Stomach (tissue), 9 donors: ENCODE measurements around the gene TRIO. TPM values are rescaled to one million over a fixed set of nuclear protein-coding genes. Genes with fewer than 3 reads are reported as not detected.

Source experiments
- DNase-seq, 2 donors: peaks; one replicate each; pipeline versions ENCODE4 v3.0.0 to v3.0.0-alpha.2; 2013 to 2019
- H3K27ac ChIP-seq, 5 donors: fragments of 200-600 bp in 4 of 5; sonication (generic) in 4 of 5; one replicate each; pipeline ENCODE4 v1.5.1; 2013 to 2019; ENCODE audit warnings: mild to moderate bottlenecking in 1 of 5, moderate library complexity in 1 of 5
- H3K27me3 ChIP-seq, 3 donors: fragments of 200-600 bp; sonication (generic); one replicate each; pipeline ENCODE4 v1.5.1; 2017 to 2019; ENCODE audit warnings: mixed run types in 1 of 3
- H3K36me3 ChIP-seq, 4 donors: fragments of 200-600 bp; sonication (generic); 1 replicate in 3 of 4; 2 replicates in 1 of 4; pipeline ENCODE4 v1.5.1; 2016 to 2019
- H3K4me1 ChIP-seq, 4 donors: fragments of 200-600 bp; sonication (generic); one replicate each; pipeline ENCODE4 v1.5.1; 2016 to 2019
- H3K4me3 ChIP-seq, 4 donors: fragments of 200-600 bp; sonication (generic) in 3 of 4; one replicate each; pipeline ENCODE4 v1.5.1; 2016 to 2019; ENCODE audit warnings: mild to moderate bottlenecking in 1 of 4
- H3K9me3 ChIP-seq, 4 donors: fragments of 200-600 bp; sonication (generic); one replicate each; pipeline ENCODE4 v1.5.1; 2016 to 2019
- EP300 ChIP-seq: sonication (generic); formaldehyde crosslinking; IDR thresholded peaks from one replicate; pipeline ENCODE4 v1.6.1; 2017; ENCODE audit warnings: antibody characterized with exemption
- POLR2A ChIP-seq, 4 donors: fragments of 450-650 bp; IDR thresholded peaks; one replicate each; pipeline ENCODE4 v1.6.1; 2016; ENCODE audit warnings: antibody characterized with exemption in 4 of 4, control low read depth in 2 of 4, mild to moderate bottlenecking in 1 of 4, moderate library complexity in 1 of 4
- POLR2AphosphoS5 ChIP-seq, 3 donors: sonication (generic); formaldehyde crosslinking; IDR thresholded peaks; one replicate each; pipeline ENCODE4 v1.6.1; 2016; ENCODE audit warnings: antibody characterized with exemption in 3 of 3
- WGBS, 5 donors: extraction: QIAGEN DNeasy Blood & Tissue Kit in 3 of 5; methylation state at CpG; one replicate each; pipeline versions ENCODE4 v1.1.5 to v1.1.7; 2013 to 2018; 5-methylcytosine and 5-hydroxymethylcytosine counted together
- intact Hi-C: fragments of 100-400 bp; cut with DNase I; formaldehyde crosslinking; loops from one replicate; pipeline ENCODE4 v1.15.1; 2023; ENCODE audit warnings: low total_unique reads
- polyA plus RNA-seq, 3 donors: library from polyadenylated mRNA; stranded (reverse); fragments of 200-250 nt; gene quantifications; one replicate each; pipeline ENCODE4 v1.2.3, GENCODE V29; 2013
- total RNA-seq, 5 donors: library from RNA; depleted of rRNA; stranded (reverse); fragments of >200 nt; gene quantifications; one replicate each; pipeline versions ENCODE4 v1.1.0 to v1.2.3, GENCODE V29; 2014 to 2016
- TF ChIP-seq, protein P1 (sequence below), 7 experiments: fragments of 450-650 bp in 4 of 7; fragments of 200-600 bp in 3 of 7; sonication (generic) in 3 of 7; IDR thresholded peaks; one replicate each; pipeline ENCODE4 v1.5.1; 2016 to 2019; ENCODE audit warnings: antibody characterized with exemption in 7 of 7, control low read depth in 2 of 7, mild to moderate bottlenecking in 1 of 7
- donor health status: healthy with polysubstance abuse.
- donor health status: Bipolar disorder and iron deficiency.
- donor health status: healthy.

The TRIO gene
- total and polyA plus RNA-seq, 8 donors: 9.9 to 558 (median 127) TPM

DNA sequence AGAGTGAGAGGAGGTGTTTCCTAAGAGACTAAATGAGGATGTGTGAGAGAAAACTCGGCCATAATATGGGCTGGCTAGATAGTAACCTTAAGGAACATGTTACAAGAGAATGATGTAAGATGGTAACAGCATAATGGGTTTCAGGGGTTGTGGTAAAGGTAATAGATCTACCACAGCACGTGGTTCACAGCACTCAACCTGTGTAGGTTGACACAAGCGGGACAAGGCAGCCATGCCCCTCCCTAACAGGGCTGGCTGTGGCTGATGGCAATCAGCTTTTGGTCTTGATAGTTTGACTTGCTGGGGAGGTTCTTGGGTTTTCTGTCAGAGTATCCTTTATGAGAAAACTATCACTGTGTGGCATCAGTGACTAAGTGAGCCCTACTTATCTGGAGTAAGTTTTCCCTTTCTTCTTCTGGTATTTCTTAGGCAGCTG lies 138.6 kb downstream of the TRIO start:
- 55 to 69% (median 59%) methylated on average over 3 of the region's 3 CpGs for WGBS, 5 donors
- no peak for DNase-seq
- TF ChIP-seq POLR2A (IDR thresholded peaks at IDR 0.05): no peak
- TF ChIP-seq EP300: no peak
- TF ChIP-seq, protein P1, sequence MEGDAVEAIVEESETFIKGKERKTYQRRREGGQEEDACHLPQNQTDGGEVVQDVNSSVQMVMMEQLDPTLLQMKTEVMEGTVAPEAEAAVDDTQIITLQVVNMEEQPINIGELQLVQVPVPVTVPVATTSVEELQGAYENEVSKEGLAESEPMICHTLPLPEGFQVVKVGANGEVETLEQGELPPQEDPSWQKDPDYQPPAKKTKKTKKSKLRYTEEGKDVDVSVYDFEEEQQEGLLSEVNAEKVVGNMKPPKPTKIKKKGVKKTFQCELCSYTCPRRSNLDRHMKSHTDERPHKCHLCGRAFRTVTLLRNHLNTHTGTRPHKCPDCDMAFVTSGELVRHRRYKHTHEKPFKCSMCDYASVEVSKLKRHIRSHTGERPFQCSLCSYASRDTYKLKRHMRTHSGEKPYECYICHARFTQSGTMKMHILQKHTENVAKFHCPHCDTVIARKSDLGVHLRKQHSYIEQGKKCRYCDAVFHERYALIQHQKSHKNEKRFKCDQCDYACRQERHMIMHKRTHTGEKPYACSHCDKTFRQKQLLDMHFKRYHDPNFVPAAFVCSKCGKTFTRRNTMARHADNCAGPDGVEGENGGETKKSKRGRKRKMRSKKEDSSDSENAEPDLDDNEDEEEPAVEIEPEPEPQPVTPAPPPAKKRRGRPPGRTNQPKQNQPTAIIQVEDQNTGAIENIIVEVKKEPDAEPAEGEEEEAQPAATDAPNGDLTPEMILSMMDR (IDR thresholded peaks at IDR 0.05): no peak
- no peak for TF ChIP-seq POLR2AphosphoS5 (IDR thresholded peaks at IDR 0.05)
- intact Hi-C loops: no loop called here
- no peaks in the 10 kb centered on the region for H3K9me3 ChIP-seq
- H3K27me3 ChIP-seq: no peaks in the 10 kb centered on the region
- H3K27ac ChIP-seq: no peak overlapping the region
- H3K4me3 ChIP-seq: no peak overlapping the region
- peaks cover 0 to 26% (median 11%) of the 10 kb centered on the region in 4 donors for H3K36me3 ChIP-seq
- H3K4me1 ChIP-seq: peaks cover 0 to 48% (median 22%) of the 10 kb centered on the region in 4 donors

DNA sequence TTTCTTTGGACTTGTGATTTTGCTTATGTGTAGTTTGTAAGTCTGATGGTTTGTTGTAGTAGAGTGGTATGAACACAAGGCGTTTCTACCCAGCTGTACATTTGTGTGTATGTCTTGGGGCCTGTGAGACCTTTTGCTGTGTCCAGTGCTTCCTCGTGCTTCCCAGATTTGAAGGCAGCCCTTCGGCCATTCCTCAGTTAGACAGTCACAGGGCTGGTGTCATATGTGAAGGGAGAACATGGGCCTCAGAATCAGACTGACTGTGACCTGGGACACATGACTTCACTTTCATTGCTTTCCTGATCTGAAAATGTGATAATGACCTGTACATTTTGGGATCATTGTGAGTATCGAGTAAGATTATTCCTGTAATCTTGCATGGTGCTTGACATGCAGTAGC lies 140.0 kb downstream of the TRIO start:
- no peak overlapping the region for H3K4me3 ChIP-seq
- no peak overlapping the region for H3K27ac ChIP-seq
- H3K4me1 ChIP-seq: peaks cover 0 to 54% (median 22%) of the 10 kb centered on the region in 4 donors
- DNase-seq: no peak
- intact Hi-C loops: no loop called here
- H3K9me3 ChIP-seq: no peaks in the 10 kb centered on the region
- TF ChIP-seq, protein P1 (IDR thresholded peaks at IDR 0.05): no peak
- TF ChIP-seq POLR2A (IDR thresholded peaks at IDR 0.05): no peak
- no peak for TF ChIP-seq EP300
- TF ChIP-seq POLR2AphosphoS5 (IDR thresholded peaks at IDR 0.05): no peak
- peaks cover 0 to 34% (median 21%) of the 10 kb centered on the region in 4 donors for H3K36me3 ChIP-seq
- H3K27me3 ChIP-seq: no peaks in the 10 kb centered on the region
- 84 to 92% (median 90%) methylated on average over 4 of the region's 4 CpGs for WGBS, 5 donors

DNA sequence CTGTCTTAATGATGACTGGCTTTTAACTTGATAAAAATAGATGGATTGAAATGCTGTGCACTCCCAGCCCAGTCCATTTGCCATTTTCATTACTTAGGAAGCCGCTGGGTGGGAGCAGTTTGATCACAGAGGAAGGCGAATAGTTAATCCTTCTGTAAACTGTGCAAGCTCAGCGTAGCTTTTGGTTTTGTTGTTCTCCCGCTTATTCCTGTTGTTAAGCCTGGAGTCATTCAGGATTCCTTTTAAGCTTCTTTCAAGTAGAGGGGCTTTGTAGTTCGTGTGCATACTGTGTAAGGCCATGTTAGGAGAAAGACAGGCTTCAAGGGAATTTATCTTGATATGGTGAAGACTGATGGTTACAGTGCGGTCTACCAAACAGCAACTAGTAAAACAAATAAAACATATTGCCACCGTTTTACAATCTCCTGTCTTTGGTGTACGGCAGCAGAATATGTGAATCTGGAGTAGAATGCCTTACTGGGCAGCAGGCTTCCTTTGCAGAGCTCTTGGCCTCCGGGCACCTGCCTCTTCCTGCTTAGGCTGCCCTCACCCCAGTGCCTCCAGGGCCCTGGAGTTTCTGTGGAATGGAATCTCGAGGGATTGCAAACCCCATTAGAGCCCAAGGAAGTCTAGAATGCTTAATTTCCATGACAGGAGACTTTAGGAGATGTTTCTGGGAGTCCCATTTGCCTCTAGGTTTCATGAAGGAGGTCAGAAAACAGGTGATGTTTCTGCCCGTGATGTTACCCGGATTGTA lies 141.4 kb downstream of the TRIO start:
- TF ChIP-seq, protein P1 (IDR thresholded peaks at IDR 0.05): no peak
- TF ChIP-seq POLR2A (IDR thresholded peaks at IDR 0.05) (no peak), POLR2AphosphoS5 (IDR thresholded peaks at IDR 0.05) (no peak)
- H3K4me3 ChIP-seq: no peak overlapping the region

DNA sequence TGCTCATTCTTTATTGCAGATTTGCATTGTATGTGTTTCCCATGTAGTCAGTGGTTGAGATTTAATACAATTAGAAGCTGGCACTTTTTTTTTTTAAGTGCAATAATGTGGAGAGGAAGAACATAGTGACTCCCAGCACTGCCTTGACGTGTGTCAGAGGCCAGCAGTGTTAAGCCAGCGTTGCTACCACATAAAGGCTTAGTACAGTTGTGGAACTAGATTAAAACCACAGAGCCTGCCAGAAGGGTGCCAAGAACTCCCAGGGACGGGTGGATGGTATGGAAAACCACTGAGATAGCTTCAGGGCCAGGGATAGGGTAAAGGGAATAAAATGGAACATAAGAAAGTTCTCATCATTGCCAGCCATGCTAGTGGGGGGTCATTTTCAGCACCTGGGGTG lies 142.9 kb downstream of the TRIO start:
- WGBS, 5 donors: 33 to 48% (median 43%) methylated on average over 3 of the region's 3 CpGs
- intact Hi-C loops: no loop called here
- H3K36me3 ChIP-seq: peaks cover 5 to 53% (median 40%) of the 10 kb centered on the region in 4 donors
- TF ChIP-seq EP300: no peak
- no peak for TF ChIP-seq POLR2AphosphoS5 (IDR thresholded peaks at IDR 0.05)
- TF ChIP-seq, protein P1 (IDR thresholded peaks at IDR 0.05): no peak
- no peak for TF ChIP-seq POLR2A (IDR thresholded peaks at IDR 0.05)
- no peaks in the 10 kb centered on the region for H3K9me3 ChIP-seq
- H3K4me3 ChIP-seq: no peak overlapping the region
- no peaks in the 10 kb centered on the region for H3K27me3 ChIP-seq
- DNase-seq: no peak
- H3K27ac ChIP-seq: peak overlapping the region in 1 of 5 donors; percentile 7
- H3K4me1 ChIP-seq: peaks cover 0 to 54% (median 22%) of the 10 kb centered on the region in 4 donors

More for the DNA sequence above, 141.4 kb downstream of the TRIO start:
- 68 to 77% (median 73%) methylated on average over 12 of the region's 12 CpGs for whole genome bisulfite sequencing, 5 donors
- no peak for DNase-seq
- Histone ChIP-seq H3K4me1 (peaks cover 0 to 54% (median 22%) of the 10 kb centered on the region in 4 donors), H3K9me3 (no peaks in the 10 kb centered on the region), H3K27me3 (no peaks in the 10 kb centered on the region), H3K27ac (no peak overlapping the region), H3K36me3 (peaks cover 0 to 46% (median 32%) of the 10 kb centered on the region in 4 donors)
- intact Hi-C loops: no loop called here
